Activated naive CD4-positive, alpha-beta T cell treated with anti-CD3 and anti-CD28 coated beads, Interleukin-2, amount 10 ng/mL, durations not matched to agents 7 days and 5 days (primary cell): ENCODE measurements around the gene PLCB2.

ENCODE experiments used
- CTCF ChIA-PET: fragments of 350-600 bp; sonication (Branson Sonifier 250); formaldehyde crosslinking; loops from one replicate; lab custom pipeline; 2021; ENCODE audit warnings: antibody characterized with exemption; lab: Charles Lee
- DNase-seq: peaks from one replicate; pipeline ENCODE4 v3.0.0-alpha.2; 2020
- H3K27ac Mint-ChIP-seq: one replicate; pipeline ENCODE4 v1.8.0; 2021; ENCODE audit warnings: mild to moderate bottlenecking, moderate library complexity, mixed read lengths
- H3K27me3 Mint-ChIP-seq: one replicate; pipeline ENCODE4 v1.8.0; 2021; ENCODE audit warnings: mild to moderate bottlenecking, mixed read lengths
- H3K36me3 Mint-ChIP-seq: one replicate; pipeline ENCODE4 v1.8.0; 2021; ENCODE audit warnings: mixed read lengths
- H3K4me1 Mint-ChIP-seq: one replicate; pipeline ENCODE4 v1.8.0; 2021; ENCODE audit warnings: mixed read lengths
- H3K4me3 Mint-ChIP-seq: one replicate; pipeline ENCODE4 v1.8.0; 2021; ENCODE audit warnings: mild to moderate bottlenecking, moderate library complexity, mixed read lengths
- H3K9me3 Mint-ChIP-seq: one replicate; pipeline ENCODE4 v1.8.0; 2021; ENCODE audit warnings: mixed read lengths

The PLCB2 gene

GRCh38 chr15:40271685-40272484 is 35.9 kb downstream of the PLCB2 start:
- H3K36me3 Mint-ChIP-seq, result no peaks in the 10 kb centered on the region
- H3K9me3 Mint-ChIP-seq, result no peaks in the 10 kb centered on the region
- peaks cover 2% of the 10 kb centered on the region for H3K4me1 Mint-ChIP-seq
- no peak overlapping the region for H3K4me3 Mint-ChIP-seq
- CTCF ChIA-PET, result interaction anchor here (0.5 to 10.8 kb wide), 8 partner anchors 17 to 226 kb away, joined by 3 to 401 read pairs (median 57); partner anchors contain the start of genes CCDC9B and PLCB2
- no peak for DNase-seq
- H3K27ac Mint-ChIP-seq, result no peak overlapping the region
- peaks cover 41% of the 10 kb centered on the region for H3K27me3 Mint-ChIP-seq

DNA sequence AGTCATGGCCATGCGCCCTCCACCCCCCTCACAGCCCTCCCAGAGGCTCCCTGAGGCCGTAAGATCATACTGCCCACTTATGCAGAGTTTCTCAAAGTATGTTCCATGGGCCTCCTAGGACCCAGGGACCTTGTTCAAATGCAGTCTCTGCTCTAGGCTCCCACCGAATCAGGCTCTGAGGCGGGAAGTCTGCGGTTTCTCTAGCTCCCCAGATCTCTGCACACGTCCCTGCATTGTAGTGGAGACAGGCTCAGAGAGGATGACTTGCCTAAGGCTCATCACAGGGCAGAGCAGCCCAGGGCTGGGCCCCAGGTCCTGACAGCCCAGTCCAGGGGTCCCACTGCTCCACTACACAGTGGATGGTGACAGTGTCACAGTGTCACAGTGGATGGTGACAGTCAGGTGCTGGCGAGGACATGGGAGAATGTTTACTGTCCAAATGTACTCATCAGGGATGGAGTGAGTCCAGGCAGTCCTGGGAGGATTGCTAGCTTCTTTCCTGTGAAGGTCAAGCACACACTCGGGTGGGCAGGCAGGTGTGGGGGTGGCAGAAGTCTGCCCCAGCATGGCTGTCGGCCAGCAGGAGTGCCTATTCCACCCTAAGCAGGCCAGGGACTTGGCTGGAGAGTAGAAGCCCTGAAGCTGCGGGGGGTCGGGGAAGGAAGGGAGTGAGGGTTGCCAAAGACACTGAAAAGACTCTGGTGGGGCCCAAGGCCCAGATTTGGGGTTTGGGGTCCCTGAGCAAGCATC is 37.3 kb downstream of the PLCB2 start:
- Mint-ChIP-seq H3K4me1 (peaks cover 2% of the 10 kb centered on the region), H3K27me3 (peaks cover 31% of the 10 kb centered on the region), H3K36me3 (no peaks in the 10 kb centered on the region), H3K9me3 (no peaks in the 10 kb centered on the region), H3K4me3 (no peak overlapping the region), H3K27ac (no peak overlapping the region)
- no peak for DNase-seq
- CTCF ChIA-PET, result interaction anchor here (1.1 to 10.8 kb wide), 5 partner anchors 9 to 224 kb away, joined by 3 to 401 read pairs (median 24); partner anchors contain the start of gene PLCB2

DNA sequence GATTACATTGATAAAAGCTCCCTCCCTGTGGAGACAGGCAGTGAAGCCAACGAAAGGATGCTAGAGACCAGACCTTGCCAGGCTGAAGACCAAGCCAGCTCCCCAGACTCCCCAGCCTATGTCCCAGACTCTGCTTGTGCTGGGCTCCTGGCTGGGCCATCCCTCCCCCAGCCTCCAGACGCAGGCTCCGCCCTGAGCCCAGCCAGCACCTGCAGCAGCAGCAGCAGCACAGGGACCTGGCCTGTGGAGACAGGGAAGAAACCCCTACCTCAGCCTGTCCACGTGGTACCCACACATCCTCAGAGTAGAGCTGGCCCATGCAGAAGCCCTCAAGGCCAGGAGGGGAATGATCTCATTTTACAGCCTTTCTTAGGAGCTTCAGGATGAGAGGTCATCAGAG is 38.1 kb downstream of the PLCB2 start:
- no peak overlapping the region for H3K4me3 Mint-ChIP-seq
- CTCF ChIA-PET, result interaction anchor here (1.1 to 7.7 kb wide), 4 partner anchors 10 to 224 kb away, joined by 3 to 172 read pairs (median 14); no protein-coding TSS in a partner anchor

GRCh38 chr15:40267670-40268069 is 40.1 kb downstream of the PLCB2 start:
- Mint-ChIP-seq H3K36me3 (no peaks in the 10 kb centered on the region), H3K4me1 (peaks cover 2% of the 10 kb centered on the region), H3K27me3 (peaks cover 33% of the 10 kb centered on the region), H3K27ac (no peak overlapping the region), H3K4me3 (no peak overlapping the region), H3K9me3 (no peaks in the 10 kb centered on the region)
- DNase-seq, result no peak
- CTCF ChIA-PET, result interaction anchor here (0.8 to 4.2 kb wide), 4 partner anchors 12 to 227 kb away, joined by 3 to 24 read pairs (median 6); no protein-coding TSS in a partner anchor

More for the DNA sequence above, 38.1 kb downstream of the PLCB2 start:
- Mint-ChIP-seq H3K9me3 (no peaks in the 10 kb centered on the region), H3K27ac (no peak overlapping the region), H3K27me3 (peaks cover 30% of the 10 kb centered on the region), H3K4me1 (peaks cover 2% of the 10 kb centered on the region), H3K36me3 (no peaks in the 10 kb centered on the region)
- DNase-seq, result no peak

- Mint-ChIP-seq H3K9me3 (no peaks in the 10 kb centered on the region), H3K4me3 (no peak overlapping the region), H3K27ac (no peak overlapping the region), H3K27me3 (peaks cover 39% of the 10 kb centered on the region), H3K36me3 (no peaks in the 10 kb centered on the region), H3K4me1 (peaks cover 2% of the 10 kb centered on the region)
- CTCF ChIA-PET, result interaction anchor here (0.8 to 2.5 kb wide), 4 partner anchors 12 to 221 kb away, joined by 3 to 7 read pairs (median 4); no protein-coding TSS in a partner anchor
- DNase-seq, result no peak
These were observed 40.9 kb downstream of the PLCB2 start for GRCh38 chr15:40266828-40267304.

DNA sequence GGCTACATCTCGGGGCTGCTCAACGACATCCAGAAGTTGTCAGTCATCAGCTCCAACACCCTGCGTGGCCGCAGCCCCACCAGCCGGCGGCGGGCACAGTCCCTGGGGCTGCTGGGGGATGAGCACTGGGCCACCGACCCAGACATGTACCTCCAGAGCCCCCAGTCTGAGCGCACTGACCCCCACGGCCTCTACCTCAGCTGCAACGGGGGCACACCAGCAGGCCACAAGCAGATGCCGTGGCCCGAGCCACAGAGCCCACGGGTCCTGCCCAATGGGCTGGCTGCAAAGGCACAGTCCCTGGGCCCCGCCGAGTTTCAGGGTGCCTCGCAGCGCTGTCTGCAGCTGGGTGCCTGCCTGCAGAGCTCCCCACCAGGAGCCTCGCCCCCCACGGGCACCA is 41.9 kb downstream of the PLCB2 start:
- no peaks in the 10 kb centered on the region for H3K36me3 Mint-ChIP-seq
- H3K27ac Mint-ChIP-seq, result no peak overlapping the region
- CTCF ChIA-PET, result interaction anchor here (1.1 to 5.0 kb wide), 3 partner anchors 8 to 72 kb away, joined by 3 to 35 read pairs (median 7); no protein-coding TSS in a partner anchor
- H3K4me3 Mint-ChIP-seq, result no peak overlapping the region
- peaks cover 2% of the 10 kb centered on the region for H3K4me1 Mint-ChIP-seq
- DNase-seq, result no peak
- H3K27me3 Mint-ChIP-seq, result peaks cover 43% of the 10 kb centered on the region
- H3K9me3 Mint-ChIP-seq, result no peaks in the 10 kb centered on the region

DNA sequence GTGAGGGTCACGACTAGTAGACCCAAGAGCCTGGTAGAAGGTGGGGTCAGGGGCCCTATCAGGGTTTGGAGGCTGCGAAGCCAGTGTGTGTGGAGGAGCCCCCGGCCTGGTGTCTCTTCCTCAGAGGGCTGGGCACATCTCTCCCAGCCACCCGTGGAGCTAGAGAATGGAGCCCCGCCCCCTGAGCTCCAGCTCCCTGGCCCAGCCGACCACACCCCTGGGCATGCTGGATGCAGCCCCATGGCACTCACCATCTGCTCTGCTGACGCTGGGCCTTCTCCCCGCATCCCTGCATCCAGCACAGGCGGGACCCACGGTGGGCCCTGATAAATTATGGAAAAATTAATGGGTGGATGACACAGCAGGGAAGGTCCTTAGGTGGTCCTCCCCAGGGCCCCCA is 42.4 kb downstream of the PLCB2 start:
- Mint-ChIP-seq H3K27me3 (peaks cover 39% of the 10 kb centered on the region), H3K4me3 (no peak overlapping the region), H3K36me3 (no peaks in the 10 kb centered on the region), H3K9me3 (no peaks in the 10 kb centered on the region), H3K27ac (no peak overlapping the region), H3K4me1 (peaks cover 2% of the 10 kb centered on the region)
- no peak for DNase-seq
- CTCF ChIA-PET, result interaction anchor here (1.1 to 5.0 kb wide), 3 partner anchors 9 to 48 kb away, joined by 3 to 35 read pairs (median 5); no protein-coding TSS in a partner anchor

DNA sequence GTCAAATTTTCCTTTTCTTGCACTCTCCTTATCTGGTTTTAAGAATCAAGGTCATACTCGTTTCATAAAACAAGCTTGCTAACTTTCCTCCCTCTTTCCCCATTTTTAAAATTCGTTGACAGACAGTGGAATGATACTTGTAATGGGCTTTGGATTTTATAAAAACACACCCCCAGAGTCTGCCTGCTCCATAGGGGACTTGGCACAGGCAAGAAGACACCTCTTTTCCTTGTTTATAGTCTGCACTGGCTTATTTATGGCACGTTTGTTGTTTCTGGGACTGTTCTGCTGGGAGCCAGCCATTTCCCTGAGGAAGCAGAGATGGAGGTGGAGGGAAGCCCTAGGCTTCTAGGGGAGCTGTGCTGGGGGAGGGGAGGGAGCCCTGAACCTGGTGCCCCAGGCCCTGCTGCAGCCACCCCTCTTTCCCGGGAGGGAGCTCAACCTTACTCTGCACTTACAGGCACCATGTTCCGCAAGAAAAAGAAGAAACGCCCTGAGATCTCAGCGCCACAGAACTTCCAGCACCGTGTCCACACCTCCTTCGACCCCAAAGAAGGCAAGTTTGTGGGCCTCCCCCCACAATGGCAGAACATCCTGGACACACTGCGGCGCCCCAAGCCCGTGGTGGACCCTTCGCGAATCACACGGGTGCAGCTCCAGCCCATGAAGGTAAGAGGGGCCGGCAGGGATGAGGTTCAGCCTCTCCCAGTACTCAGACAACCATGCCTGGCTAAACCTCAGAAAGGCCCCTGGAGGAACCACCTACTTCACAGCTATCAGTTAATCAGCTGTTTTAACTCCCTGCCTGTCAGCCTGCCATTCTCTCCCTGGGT is 43.2 kb downstream of the PLCB2 start:
- no peak for DNase-seq
- Mint-ChIP-seq H3K27ac (no peak overlapping the region), H3K27me3 (peaks cover 35% of the 10 kb centered on the region), H3K4me3 (no peak overlapping the region), H3K9me3 (no peaks in the 10 kb centered on the region), H3K36me3 (no peaks in the 10 kb centered on the region), H3K4me1 (no peaks in the 10 kb centered on the region)
- CTCF ChIA-PET, result interaction anchor here (0.7 to 5.0 kb wide), 5 partner anchors 9 to 47 kb away, joined by 3 to 35 read pairs (median 5); no protein-coding TSS in a partner anchor

- no peak overlapping the region for H3K4me3 Mint-ChIP-seq
- H3K27me3 Mint-ChIP-seq, result peaks cover 44% of the 10 kb centered on the region
- H3K9me3 Mint-ChIP-seq, result no peaks in the 10 kb centered on the region
- H3K36me3 Mint-ChIP-seq, result no peaks in the 10 kb centered on the region
- no peak for DNase-seq
- H3K4me1 Mint-ChIP-seq, result no peaks in the 10 kb centered on the region
- H3K27ac Mint-ChIP-seq, result no peak overlapping the region
- CTCF ChIA-PET, result interaction anchor here (3.0 to 5.0 kb wide), 2 partner anchors 11 to 16 kb away, joined by 14 to 35 read pairs; no protein-coding TSS in a partner anchor
These were observed 44.5 kb downstream of the PLCB2 start for GRCh38 chr15:40263024-40263754.

DNA sequence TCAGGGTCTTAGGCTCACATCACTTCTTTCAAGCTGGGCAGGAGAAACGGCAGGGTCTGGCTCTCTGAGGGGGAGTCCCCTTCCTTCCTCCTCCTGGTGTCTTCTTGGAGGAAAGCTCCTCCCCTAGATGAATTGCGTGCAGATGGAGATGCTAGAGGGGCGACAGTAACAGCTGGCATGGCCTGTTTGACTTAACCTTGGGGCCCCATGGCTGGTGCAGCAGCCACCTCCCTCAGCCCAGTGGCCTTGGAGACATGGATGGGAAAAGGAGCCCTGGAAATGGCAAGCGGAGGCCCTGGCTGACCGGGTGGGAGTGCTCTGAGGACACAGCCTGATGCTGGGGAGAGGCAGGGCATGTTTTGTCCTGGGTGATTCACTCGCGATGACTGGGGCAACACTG is 48.7 kb downstream of the PLCB2 start:
- no peaks in the 10 kb centered on the region for H3K9me3 Mint-ChIP-seq
- CTCF ChIA-PET, result interaction anchor here (0.8 to 2.3 kb wide), 3 partner anchors 15 to 29 kb away, joined by 3 to 14 read pairs (median 4); no protein-coding TSS in a partner anchor
- no peak overlapping the region for H3K4me3 Mint-ChIP-seq
- H3K36me3 Mint-ChIP-seq, result no peaks in the 10 kb centered on the region
- peaks cover 65% of the 10 kb centered on the region for H3K27me3 Mint-ChIP-seq
- H3K4me1 Mint-ChIP-seq, result no peaks in the 10 kb centered on the region
- H3K27ac Mint-ChIP-seq, result no peak overlapping the region
- DNase-seq, result no peak

- no peak overlapping the region for H3K4me3 Mint-ChIP-seq
- no peak overlapping the region for H3K27ac Mint-ChIP-seq
- H3K27me3 Mint-ChIP-seq, result peaks cover 68% of the 10 kb centered on the region
- CTCF ChIA-PET, result interaction anchor here (0.8 to 2.3 kb wide), 4 partner anchors 16 to 51 kb away, joined by 3 to 14 read pairs (median 4); no protein-coding TSS in a partner anchor
- H3K9me3 Mint-ChIP-seq, result no peaks in the 10 kb centered on the region
- no peaks in the 10 kb centered on the region for H3K4me1 Mint-ChIP-seq
- no peaks in the 10 kb centered on the region for H3K36me3 Mint-ChIP-seq
- no peak for DNase-seq
These were observed 49.2 kb downstream of the PLCB2 start for GRCh38 chr15:40258544-40258943.

DNA sequence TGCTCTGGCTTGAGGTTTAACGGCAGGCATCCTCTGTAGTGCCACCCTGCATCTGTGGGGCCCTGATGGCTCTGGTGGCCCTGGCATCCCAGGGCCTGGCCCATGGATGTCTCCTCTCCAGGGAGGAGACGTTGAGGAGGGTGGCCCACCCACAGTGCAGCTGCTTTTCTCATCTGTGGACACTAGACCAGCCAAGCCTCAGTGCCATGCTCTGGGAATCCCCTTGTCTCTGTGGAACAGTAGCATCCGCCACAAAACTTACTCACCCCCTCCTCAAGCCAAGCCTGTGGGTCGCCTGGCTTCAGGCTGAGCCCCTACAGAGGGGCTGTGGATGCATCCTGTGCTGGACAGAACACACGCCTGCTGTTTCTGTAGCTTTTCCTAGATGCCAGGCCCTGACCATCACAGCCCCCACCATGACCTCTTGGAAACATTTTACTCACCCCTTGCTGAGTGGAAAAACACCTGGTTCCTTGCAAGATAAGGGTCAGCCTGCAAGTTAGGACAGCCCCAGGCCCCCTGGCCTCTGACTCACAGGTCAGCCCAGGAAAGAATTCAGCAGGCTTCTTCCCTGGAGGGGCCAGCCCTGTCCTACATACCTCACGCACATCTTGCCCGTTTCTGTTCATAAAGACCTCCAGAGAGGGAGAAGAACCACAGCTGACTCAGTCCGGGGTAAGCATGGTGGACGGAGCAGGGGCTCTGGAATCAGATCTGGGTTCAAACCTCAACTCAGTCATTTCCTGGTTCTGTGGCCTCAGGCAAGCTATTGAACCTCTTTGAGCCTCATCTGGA is 49.9 kb downstream of the PLCB2 start:
- Mint-ChIP-seq H3K4me3 (no peak overlapping the region), H3K27ac (no peak overlapping the region), H3K36me3 (no peaks in the 10 kb centered on the region), H3K4me1 (peaks cover 6% of the 10 kb centered on the region), H3K9me3 (no peaks in the 10 kb centered on the region), H3K27me3 (peaks cover 68% of the 10 kb centered on the region)
- CTCF ChIA-PET, result interaction anchor here (0.8 to 2.3 kb wide), 4 partner anchors 16 to 52 kb away, joined by 3 to 14 read pairs (median 4); no protein-coding TSS in a partner anchor
- no peak for DNase-seq
